HEK293T (cell line): Measurements from ENCODE around the gene CCR3.

ENCODE experiments used
- CTCF ChIA-PET: fragments of 350-600 bp; formaldehyde crosslinking; extraction: SDS; loops from one replicate; lab custom pipeline; 2021; ENCODE audit warnings: antibody characterized with exemption, inconsistent platforms; lab: Yijun Ruan, JAX
- POLR2A ChIA-PET: fragments of 350-600 bp; formaldehyde crosslinking; extraction: SDS; loops from one replicate; lab custom pipeline; 2020; ENCODE audit warnings: antibody characterized with exemption, inconsistent platforms; lab: Yijun Ruan, JAX
- DNase-seq: peaks from one replicate; pipeline ENCODE4 v3.0.0; 2012; ENCODE audit warnings: mixed read lengths; ENCODE audit errors: extremely low spot score
- ARNT ChIP-seq: fragments of 450-650 bp; IDR thresholded peaks from 2 replicates; pipeline ENCODE4 v1.6.1; 2017; ENCODE audit warnings: mild to moderate bottlenecking
- BHLHE40 ChIP-seq: fragments of 450-650 bp; IDR thresholded peaks from 2 replicates; pipeline ENCODE4 v1.6.1; 2016; ENCODE audit warnings: mild to moderate bottlenecking, moderate library complexity, borderline replicate concordance
- CTBP1 ChIP-seq: fragments of 450-650 bp; IDR thresholded peaks from 2 replicates; pipeline ENCODE4 v1.6.1; 2016; ENCODE audit warnings: borderline replicate concordance
- ELF4 ChIP-seq: fragments of 450-650 bp; IDR thresholded peaks from 2 replicates; pipeline ENCODE4 v1.6.1; 2017; ENCODE audit warnings: antibody characterized with exemption
- FOXA1 ChIP-seq: fragments of 450-650 bp; IDR thresholded peaks from 2 replicates; pipeline ENCODE4 v1.6.1; 2016; ENCODE audit warnings: mild to moderate bottlenecking
- FOXK2 ChIP-seq: fragments of 450-650 bp; IDR thresholded peaks from 2 replicates; pipeline ENCODE4 v1.6.1; 2016; ENCODE audit warnings: mild to moderate bottlenecking
- FOXM1 ChIP-seq: fragments of 450-650 bp; IDR thresholded peaks from 2 replicates; pipeline ENCODE4 v1.6.1; 2017; ENCODE audit warnings: mild to moderate bottlenecking, borderline replicate concordance
- HDGF ChIP-seq: fragments of 450-650 bp; IDR thresholded peaks from 2 replicates; pipeline ENCODE4 v1.6.1; 2017; ENCODE audit warnings: antibody characterized with exemption, borderline replicate concordance
- L3MBTL2 ChIP-seq: fragments of 450-650 bp; conservative IDR thresholded peaks from 2 replicates; pipeline ENCODE4 v1.6.1; 2016; ENCODE audit warnings: mild to moderate bottlenecking
- LEF1 ChIP-seq: fragments of 450-650 bp; IDR thresholded peaks from 2 replicates; pipeline ENCODE4 v1.6.1; 2017; ENCODE audit warnings: mild to moderate bottlenecking, borderline replicate concordance
- NFRKB ChIP-seq: fragments of 450-650 bp; IDR thresholded peaks from 2 replicates; pipeline ENCODE4 v1.6.1; 2016; ENCODE audit warnings: mild to moderate bottlenecking, moderate library complexity
- PKNOX1 ChIP-seq: fragments of 450-650 bp; IDR thresholded peaks from 2 replicates; pipeline ENCODE4 v1.6.1; 2016
- SP1 ChIP-seq: fragments of 450-650 bp; IDR thresholded peaks from 2 replicates; pipeline ENCODE4 v1.6.1; 2017
- SUZ12 ChIP-seq: fragments of 450-650 bp; IDR thresholded peaks from 2 replicates; pipeline ENCODE4 v1.6.1; 2016; ENCODE audit warnings: mild to moderate bottlenecking
- TARDBP ChIP-seq: fragments of 450-650 bp; IDR thresholded peaks from 2 replicates; pipeline ENCODE4 v1.6.1; 2016
- ZNF384 ChIP-seq: fragments of 450-650 bp; IDR thresholded peaks from 2 replicates; pipeline ENCODE4 v1.6.1; 2016

CCR3 gene

GRCh38 chr3:46242120-46242519, at the start of gene CCR3:
Gene CCR3, plus strand, starts transcription at chr3:46242460. Its CDS starts 22,699 bp downstream, at chr3:46265159.
- no peak for DNase-seq
- POLR2A ChIA-PET = no interaction called here
- TF ChIP-seq SP1 (no peak), TARDBP (no peak), NFRKB (no peak), FOXM1 (no peak), ELF4 (no peak), BHLHE40 (no peak), HDGF (no peak), L3MBTL2 (no peak), ARNT (no peak), FOXK2 (no peak), ZNF384 (no peak)
- CTCF ChIA-PET = no interaction called here

DNA sequence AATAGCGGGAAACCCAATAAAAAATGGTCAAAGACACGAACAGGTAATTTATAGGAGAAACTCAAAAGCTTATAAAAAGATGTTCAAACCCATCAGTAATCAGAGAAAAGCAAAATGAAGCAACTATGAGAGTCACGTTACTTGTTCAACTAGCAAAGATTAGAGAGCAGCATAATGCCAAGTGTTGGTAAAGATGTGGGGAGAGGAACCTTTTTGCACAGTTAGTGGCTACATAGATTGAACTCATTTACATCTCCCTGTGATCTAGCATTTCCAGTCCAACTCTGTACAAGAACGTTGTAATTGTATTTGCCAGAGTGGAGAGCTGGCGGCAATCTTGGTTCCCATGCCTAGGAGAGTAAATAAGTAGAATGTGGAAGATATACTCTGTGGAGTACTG, 49.3 kb upstream of the CCR3 start:
- POLR2A ChIA-PET = no interaction called here
- CTCF ChIA-PET = interaction anchor here (0.7 kb wide), 1 partner anchor 430 kb away, joined by 3 read pairs; no protein-coding TSS in a partner anchor
- DNase-seq = no peak
- TF ChIP-seq FOXK2 (no peak), CTBP1 (no peak), TARDBP (no peak), SUZ12 (no peak), FOXA1 (no peak), SP1 (no peak), PKNOX1 (no peak), FOXM1 (no peak), BHLHE40 (no peak), NFRKB (no peak), L3MBTL2 (no peak), HDGF (no peak), ELF4 (no peak), ARNT (no peak), LEF1 (no peak), ZNF384 (no peak)

- DNase-seq = no peak
- ChIA-PET POLR2A (no interaction called here), CTCF (interaction anchor here (0.7 kb wide), 1 partner anchor 431 kb away, joined by 3 read pairs; no protein-coding TSS in a partner anchor)
- no peak for TF ChIP-seq FOXK2
- TF ChIP-seq CTBP1 = no peak
- no peak for TF ChIP-seq PKNOX1
- TF ChIP-seq TARDBP = no peak
- no peak for TF ChIP-seq SP1
- TF ChIP-seq LEF1 = no peak
- TF ChIP-seq HDGF = no peak
- TF ChIP-seq BHLHE40 = no peak
- TF ChIP-seq ARNT = no peak
- TF ChIP-seq ZNF384 = no peak
- no peak for TF ChIP-seq FOXM1
- no peak for TF ChIP-seq ELF4
- TF ChIP-seq FOXA1 = no peak
- TF ChIP-seq NFRKB = no peak
- TF ChIP-seq SUZ12 = no peak
- no peak for TF ChIP-seq L3MBTL2
Measured at GRCh38 chr3:46193436-46193835, 48.8 kb upstream of the CCR3 start.

GRCh38 chr3:46194868-46195553, 47.2 kb upstream of the CCR3 start:
- ChIA-PET POLR2A (no interaction called here), CTCF (no interaction called here)
- no peak for DNase-seq
- TF ChIP-seq CTBP1 (no peak), BHLHE40 (no peak), LEF1 (no peak), FOXK2 (no peak), PKNOX1 (no peak), HDGF (no peak), ZNF384 (no peak), L3MBTL2 (no peak)

DNA sequence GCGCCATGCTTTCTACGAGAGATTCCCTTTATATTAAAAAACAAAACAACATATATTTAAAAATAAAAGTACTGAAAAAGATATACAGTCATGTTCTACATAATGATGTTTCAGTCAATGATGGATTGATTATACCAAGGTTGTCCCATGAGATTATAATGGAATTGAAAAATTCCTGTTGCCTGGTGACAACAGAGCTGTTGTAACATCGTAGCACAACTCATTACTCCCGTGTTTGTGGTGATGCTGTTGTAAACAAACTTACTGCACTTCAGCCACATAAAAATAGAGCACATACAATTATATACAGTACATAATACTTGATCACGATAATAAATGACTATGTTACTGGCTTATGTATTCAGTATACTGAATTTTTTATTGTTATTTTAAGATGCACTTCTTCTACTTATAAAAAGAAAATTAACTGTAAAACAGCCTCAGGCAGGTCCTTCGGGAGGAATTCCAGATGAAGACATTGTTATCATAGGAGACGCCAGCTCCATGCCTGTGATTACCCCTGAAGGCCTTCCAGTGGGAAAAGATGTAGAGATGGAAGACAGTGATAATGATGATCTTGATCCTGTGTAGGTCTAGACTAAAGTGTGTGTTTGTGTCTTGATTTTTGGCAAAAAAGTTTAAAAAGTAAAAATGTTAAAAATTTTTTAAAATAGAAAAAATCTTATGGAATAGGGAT, 45.9 kb upstream of the CCR3 start:
- TF ChIP-seq ZNF384 (no peak), NFRKB (no peak), TARDBP (no peak), ELF4 (no peak), CTBP1 (no peak), FOXA1 (no peak), FOXK2 (no peak), HDGF (no peak), PKNOX1 (no peak), SUZ12 (no peak), SP1 (no peak), BHLHE40 (no peak), FOXM1 (no peak), LEF1 (no peak), ARNT (no peak), L3MBTL2 (no peak)
- CTCF ChIA-PET = no interaction called here
- POLR2A ChIA-PET = no interaction called here
- DNase-seq = no peak
